HG03196 (cell line): ENCODE measurements around the gene STRADB.
A peak's percentile ranks its signal among the peaks of the same experiment; 100 is the strongest.
"Not testable (repeated sequence)": the region's sequence is repeated elsewhere in the genome, so short reads cannot be mapped to it uniquely, and the experiment has no call there.

Source experiments
- ATAC-seq: cut with Tn5 transposase; IDR thresholded peaks from one replicate; pipeline ENCODE4 v1.9.1; 2021; ENCODE audit not compliant: unreplicated experiment

Gene STRADB

GRCh38 chr2:201451292-201452057 is at the start of gene STRADB, which contains the start of gene TRAK2:
Gene STRADB (plus strand): TSS chr2:201451740. CDS start chr2:201454841, 3,101 bp downstream.
Gene TRAK2 (minus strand): TSS chr2:201451458. CDS start chr2:201420507, 30,951 bp downstream.
- ATAC-seq, result peak; percentile 95

- no peak for ATAC-seq
These were observed 49.7 kb upstream of the STRADB start for GRCh38 chr2:201401815-201402214.

- no peak for ATAC-seq
These were observed 48.6 kb upstream of the STRADB start for GRCh38 chr2:201402651-201403562.

GRCh38 chr2:201403880-201404279 is 47.7 kb upstream of the STRADB start:
- no peak for ATAC-seq

- no peak for ATAC-seq
These were observed 46.8 kb upstream of the STRADB start for GRCh38 chr2:201404699-201405280.

GRCh38 chr2:201406077-201406662 is 45.4 kb upstream of the STRADB start:
- ATAC-seq, result no peak

GRCh38 chr2:201407265-201407664 is 44.3 kb upstream of the STRADB start:
- ATAC-seq, result no peak

GRCh38 chr2:201408931-201409330 is 42.6 kb upstream of the STRADB start:
- no peak for ATAC-seq

- ATAC-seq, result no peak
These were observed 40.1 kb upstream of the STRADB start for GRCh38 chr2:201411421-201411820.

GRCh38 chr2:201413143-201413542 is 38.4 kb upstream of the STRADB start:
- no peak for ATAC-seq

- ATAC-seq, result no peak
These were observed 38.0 kb upstream of the STRADB start for GRCh38 chr2:201413552-201413951.

- ATAC-seq, result peak; percentile 65
These were observed 37.2 kb upstream of the STRADB start for GRCh38 chr2:201414099-201415023.

GRCh38 chr2:201415149-201415548 is 36.4 kb upstream of the STRADB start:
- no peak for ATAC-seq

GRCh38 chr2:201419057-201419635 is 32.4 kb upstream of the STRADB start:
- ATAC-seq, result no peak

GRCh38 chr2:201419986-201420385 is 31.6 kb upstream of the STRADB start:
- no peak for ATAC-seq

- no peak for ATAC-seq
These were observed 31.0 kb upstream of the STRADB start for GRCh38 chr2:201420442-201421113.

GRCh38 chr2:201425952-201426351 is 25.6 kb upstream of the STRADB start:
- ATAC-seq, result no peak

- ATAC-seq, result not testable (repeated sequence)
These were observed 23.2 kb upstream of the STRADB start for GRCh38 chr2:201428366-201428765.

- ATAC-seq, result not testable (repeated sequence)
These were observed 21.7 kb upstream of the STRADB start for GRCh38 chr2:201429835-201430234.
